IPS-NIHi11 (cell line): Measurements from ENCODE around the gene ZNF512.

Experiments used
- DNase-seq: peaks from one replicate; pipeline ENCODE4 v3.0.0; 2012; ENCODE audit warnings: mixed read lengths, low spot score

The ZNF512 gene

GRCh38 chr2:27634291-27634690, 51.4 kb downstream of the ZNF512 start:
- DNase-seq, result no peak

- no peak for DNase-seq
Measured at GRCh38 chr2:27636766-27637165, 53.9 kb downstream of the ZNF512 start.

- no peak for DNase-seq
Measured at GRCh38 chr2:27638037-27638637, 55.3 kb downstream of the ZNF512 start.

- DNase-seq, result no peak
Measured at GRCh38 chr2:27638709-27639108, 55.9 kb downstream of the ZNF512 start.

GRCh38 chr2:27640722-27641245, 57.9 kb downstream of the ZNF512 start:
- no peak for DNase-seq

- no peak for DNase-seq
Measured at GRCh38 chr2:27645197-27645596, 62.4 kb downstream of the ZNF512 start.

GRCh38 chr2:27647289-27647688, 64.4 kb downstream of the ZNF512 start:
- DNase-seq, result no peak

GRCh38 chr2:27647737-27648136, 64.9 kb downstream of the ZNF512 start:
- no peak for DNase-seq

DNA sequence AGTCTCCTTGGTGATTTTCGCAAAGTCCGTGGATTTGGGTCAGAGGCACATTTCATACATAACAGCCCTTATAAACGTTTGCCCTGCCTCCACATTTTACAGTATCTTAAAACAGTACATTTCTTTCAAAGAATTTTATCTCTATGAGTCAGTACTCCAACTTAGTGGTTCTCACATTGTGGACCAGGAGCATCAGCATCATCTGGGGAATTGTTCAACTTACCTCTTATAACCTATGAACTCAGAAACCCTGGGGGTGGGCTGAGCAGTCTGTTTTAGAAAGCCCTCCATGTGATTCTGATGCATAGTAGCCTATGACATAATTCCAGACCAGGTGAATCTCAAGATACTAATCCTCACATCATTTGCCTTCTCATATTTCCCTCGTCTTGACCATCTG, 68.2 kb downstream of the ZNF512 start:
- DNase-seq, result no peak

DNA sequence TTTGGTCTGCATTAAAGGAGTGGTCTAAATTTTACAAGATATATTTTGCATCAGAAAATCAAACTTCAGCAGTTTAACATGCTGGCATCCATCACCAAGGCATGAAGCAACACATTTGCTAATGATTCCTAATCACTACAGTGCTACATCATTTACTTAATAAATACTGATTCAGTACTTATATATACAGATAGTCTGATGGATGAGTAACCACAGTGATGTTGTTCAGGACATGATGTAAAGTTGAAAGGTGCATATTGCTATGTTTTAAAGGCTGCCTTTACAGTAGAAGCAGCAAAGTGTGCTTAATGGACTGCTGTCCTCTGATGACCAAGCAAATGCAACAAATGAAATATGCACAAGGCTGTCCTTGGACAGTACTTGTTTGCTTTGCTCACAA, 69.5 kb downstream of the ZNF512 start:
- DNase-seq, result no peak

DNA sequence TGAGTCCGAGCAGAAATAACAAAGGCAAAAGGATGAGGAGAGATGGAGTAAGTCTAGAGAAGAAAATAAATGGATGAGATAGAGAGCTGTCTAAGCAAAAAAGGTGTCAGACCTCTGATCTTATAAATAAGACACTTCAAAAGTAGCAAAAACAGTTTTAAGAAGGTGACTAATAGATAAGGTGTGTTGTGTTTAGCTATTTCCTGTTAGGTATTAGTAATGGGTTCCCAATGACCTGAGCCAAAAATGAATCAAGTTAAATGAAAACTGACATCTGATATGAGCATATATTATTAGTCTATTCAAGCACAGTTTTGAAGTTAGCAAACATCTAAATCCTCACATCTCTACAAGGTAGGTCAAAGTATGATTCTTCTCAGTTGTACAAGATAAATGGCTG, 69.9 kb downstream of the ZNF512 start:
- no peak for DNase-seq

- no peak for DNase-seq
Measured at GRCh38 chr2:27653397-27653796, 70.6 kb downstream of the ZNF512 start.

DNA sequence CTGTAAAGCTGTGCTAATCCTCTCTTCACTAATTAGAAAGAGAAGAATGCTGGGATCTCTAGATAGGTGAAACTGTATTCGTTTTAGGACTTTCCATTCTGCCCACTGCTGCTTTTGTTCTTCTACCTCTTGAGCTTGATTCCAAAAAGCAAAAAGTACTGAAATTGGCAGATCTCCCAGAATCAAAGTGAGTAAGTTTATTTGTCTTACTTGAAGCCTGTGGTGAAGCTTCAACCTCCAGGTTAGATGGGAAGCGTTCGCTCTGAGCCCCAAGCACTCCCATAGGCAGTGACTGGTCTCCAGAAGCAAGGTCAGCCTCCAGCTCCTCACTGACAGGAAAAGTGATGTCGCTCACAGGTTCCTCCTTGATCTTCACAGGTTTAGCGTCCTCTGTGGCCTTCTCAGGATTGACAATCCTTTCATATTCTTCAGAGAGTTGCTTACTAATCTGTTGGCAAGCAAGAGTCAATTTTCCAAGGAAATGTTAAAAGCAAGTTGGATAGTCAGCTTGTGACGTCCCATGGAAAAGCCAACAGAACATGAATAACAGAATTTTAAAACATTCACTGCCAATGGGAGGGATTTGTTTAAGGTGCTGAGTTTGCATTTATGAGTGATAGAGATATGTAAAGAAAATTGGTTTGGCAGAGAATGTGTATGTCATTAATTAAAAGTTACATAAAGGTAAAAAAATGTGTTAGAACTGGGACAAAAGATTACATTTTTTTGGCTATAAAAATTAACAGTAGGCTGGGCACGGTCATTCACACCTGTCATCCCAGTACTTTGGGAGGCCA, 72.5 kb downstream of the ZNF512 start:
- DNase-seq, result no peak

DNA sequence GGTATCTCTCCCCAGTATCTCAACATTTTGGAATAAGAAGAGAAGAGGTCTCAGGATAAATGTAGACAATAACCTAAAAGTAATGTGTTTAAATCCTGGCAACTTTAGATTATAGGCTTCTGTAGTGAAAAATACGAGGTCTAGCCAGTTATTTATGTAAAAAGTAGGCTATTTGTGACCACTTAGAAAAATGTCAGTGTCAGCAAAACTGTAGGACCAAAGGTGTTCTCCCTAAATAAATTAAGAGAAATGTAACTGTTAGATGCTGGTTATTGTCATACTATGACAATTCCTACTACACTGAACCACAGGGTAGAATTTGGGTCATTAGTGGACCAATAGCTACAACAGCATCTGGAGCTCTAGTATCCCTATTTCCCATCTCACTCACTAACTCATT, 78.5 kb downstream of the ZNF512 start:
- DNase-seq, result no peak

DNA sequence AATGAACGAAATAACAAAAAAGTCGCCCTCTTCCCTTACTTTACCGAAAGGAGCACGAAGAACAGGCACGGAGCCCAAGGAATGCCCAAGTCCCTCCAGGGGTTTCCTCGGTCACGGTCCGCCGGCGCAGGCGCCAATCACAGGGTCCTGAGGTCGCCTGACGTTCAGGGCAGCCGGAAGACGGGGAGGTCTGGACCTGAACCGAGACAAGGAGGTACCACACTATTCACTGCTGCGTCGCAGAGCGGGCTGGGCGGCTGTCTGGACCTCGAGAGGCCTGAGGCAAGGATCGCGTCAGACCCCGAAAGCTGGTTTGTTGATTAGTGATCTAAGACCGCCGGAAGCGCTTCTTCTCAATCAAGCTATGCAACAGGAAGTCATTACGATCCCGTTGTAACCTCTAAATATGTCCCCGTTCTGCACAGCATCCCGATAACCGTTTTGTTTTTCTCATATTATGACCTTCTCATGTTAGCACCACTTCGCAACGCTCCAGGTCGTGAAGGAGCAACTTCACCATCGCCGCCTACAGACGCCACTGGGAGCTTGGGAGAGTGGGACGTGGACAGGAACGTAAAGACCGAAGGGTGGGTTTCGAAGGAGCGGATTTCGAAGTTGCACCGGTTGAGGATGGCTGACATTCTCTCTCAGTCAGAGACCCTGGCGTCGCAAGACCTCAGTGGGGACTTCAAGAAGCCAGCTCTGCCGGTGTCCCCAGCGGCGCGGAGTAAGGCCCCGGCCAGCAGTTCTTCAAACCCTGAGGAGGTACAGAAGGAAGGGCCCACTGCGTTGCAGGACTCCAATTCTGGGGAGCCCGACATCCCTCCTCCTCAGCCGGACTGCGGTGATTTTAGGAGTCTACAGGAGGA, 80.7 kb downstream of the ZNF512 start, which contains the start of the genes SLC4A1AP and SUPT7L:
Gene SLC4A1AP (plus strand): TSS at position 605 of the 869 bp plus-strand sequence. CDS start 26 bp downstream, at position 631.
Gene SUPT7L (minus strand): TSS at position 330 of the 869 bp plus-strand sequence. CDS start 1,422 bp downstream, outside the sequence.
- peak; percentile 81 for DNase-seq

DNA sequence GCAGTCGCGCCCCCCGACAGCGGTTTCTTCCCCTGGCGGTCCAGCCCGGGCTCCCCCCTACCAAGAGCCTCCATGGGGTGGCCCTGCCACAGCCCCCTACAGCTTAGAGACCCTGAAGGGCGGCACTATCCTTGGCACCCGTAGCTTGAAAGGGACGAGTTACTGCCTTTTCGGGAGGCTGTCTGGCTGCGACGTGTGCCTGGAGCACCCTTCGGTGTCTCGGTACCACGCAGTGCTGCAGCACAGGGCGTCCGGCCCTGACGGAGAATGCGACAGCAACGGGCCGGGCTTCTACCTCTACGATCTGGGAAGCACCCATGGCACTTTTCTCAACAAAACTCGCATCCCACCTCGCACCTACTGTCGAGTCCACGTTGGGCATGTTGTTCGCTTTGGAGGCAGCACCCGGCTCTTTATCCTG, 81.3 kb downstream of the ZNF512 start:
- DNase-seq, result no peak

DNA sequence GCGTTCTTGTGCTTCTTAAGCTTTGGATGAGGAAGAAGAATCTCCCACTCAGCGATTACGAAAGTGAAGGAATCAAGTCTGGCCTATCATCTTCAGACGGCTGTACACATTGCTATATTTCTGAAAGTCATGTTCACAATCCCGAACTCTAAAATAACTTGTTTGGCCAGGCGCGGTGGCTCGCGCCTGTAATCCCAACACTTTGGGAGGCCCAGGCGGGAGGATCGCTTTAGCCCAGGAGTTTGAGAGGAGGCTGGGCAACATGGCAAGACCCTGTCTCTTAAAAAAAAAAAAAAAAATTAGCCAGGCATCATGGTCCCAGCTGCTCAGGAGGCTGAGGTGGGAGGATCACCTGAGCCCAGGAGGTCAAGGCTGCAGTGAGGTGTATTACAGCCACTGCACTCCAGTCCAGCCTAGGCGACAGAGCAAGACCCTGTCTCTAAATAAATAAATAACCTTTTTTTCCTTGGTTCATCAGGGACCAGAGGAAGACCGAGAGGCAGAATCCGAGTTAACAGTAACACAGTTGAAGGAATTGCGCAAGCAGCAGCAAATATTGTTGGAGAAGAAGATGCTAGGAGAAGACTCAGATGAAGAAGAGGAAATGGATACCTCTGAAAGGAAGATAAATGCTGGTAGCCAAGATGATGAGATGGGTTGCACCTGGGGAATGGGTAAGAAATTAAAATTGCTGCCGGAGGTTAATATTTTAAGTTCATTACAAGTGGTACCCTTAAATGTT, 82.0 kb downstream of the ZNF512 start:
- DNase-seq, result no peak

GRCh38 chr2:27667446-27667845, 84.6 kb downstream of the ZNF512 start:
- no peak for DNase-seq

GRCh38 chr2:27671235-27671634, 88.4 kb downstream of the ZNF512 start:
- DNase-seq, result no peak
